WTC11 (cell line): ENCODE data around the gene IL18BP. TPM values are rescaled to one million over a fixed set of nuclear protein-coding genes. Genes with fewer than 3 reads are reported as not detected.

Experiments
- ATAC-seq: fragments of 200-7000 bp; cut with Tn5 transposase; 2 replicates; pipeline ENCODE4 v1.10.0; 2021; ENCODE audit warnings: mild to moderate bottlenecking, moderate library complexity
- CTCF ChIA-PET: fragments of 300-600 bp; sonication (Branson Sonifier 250); formaldehyde crosslinking; loops from one replicate; lab custom pipeline; 2021; ENCODE audit warnings: antibody characterized with exemption; lab: Charles Lee
- POLR2A ChIA-PET: fragments of 350-600 bp; sonication (Branson Sonifier 250); formaldehyde crosslinking; loops from one replicate; lab custom pipeline; 2021; ENCODE audit warnings: antibody characterized with exemption; lab: Charles Lee
- DNase-seq: peaks from one replicate; pipeline ENCODE4 v3.0.0; 2021; ENCODE audit warnings: low spot score
- H3K27ac Mint-ChIP-seq: 2 replicates; pipeline ENCODE4 v1.8.0; 2021; ENCODE audit warnings: mixed read lengths
- H3K27me3 Mint-ChIP-seq: 2 replicates; pipeline ENCODE4 v1.8.0; 2021; ENCODE audit warnings: low read depth, mild to moderate bottlenecking, moderate library complexity, mixed read lengths
- H3K36me3 Mint-ChIP-seq: 2 replicates; pipeline ENCODE4 v1.8.0; 2021; ENCODE audit warnings: mixed read lengths
- H3K4me1 Mint-ChIP-seq: 2 replicates; pipeline ENCODE4 v1.8.0; 2022; ENCODE audit warnings: mixed read lengths
- H3K4me3 Mint-ChIP-seq: 2 replicates; pipeline ENCODE4 v1.8.0; 2021; ENCODE audit warnings: mild to moderate bottlenecking, moderate library complexity, mixed read lengths
- H3K9me3 Mint-ChIP-seq: 2 replicates; pipeline ENCODE4 v1.8.0; 2021; ENCODE audit warnings: mixed read lengths
- ATF2 ChIP-seq: sonication (generic); formaldehyde crosslinking; IDR thresholded peaks from 2 replicates; pipeline ENCODE4 v1.8.1; 2022; ENCODE audit warnings: low read depth, missing genetic modification reagents, borderline replicate concordance
- CBFB ChIP-seq: sonication (generic); formaldehyde crosslinking; IDR thresholded peaks from 2 replicates; pipeline ENCODE4 v1.8.1; 2022; ENCODE audit warnings: mild to moderate bottlenecking, low read depth, missing genetic modification reagents
- CREB1 ChIP-seq: sonication (generic); formaldehyde crosslinking; IDR thresholded peaks from 2 replicates; pipeline ENCODE4 v1.8.0; 2023; ENCODE audit warnings: mild to moderate bottlenecking, missing genetic modification reagents
- E2F4 ChIP-seq: sonication (generic); formaldehyde crosslinking; IDR thresholded peaks from 2 replicates; pipeline ENCODE4 v1.8.1; 2022; ENCODE audit warnings: low read depth, mild to moderate bottlenecking, moderate library complexity, missing genetic modification reagents, borderline replicate concordance
- EMX1 ChIP-seq: fragments of 250-450 bp; sonication (Bioruptor Pico); IDR thresholded peaks from 2 replicates; pipeline ENCODE4 v1.8.0; 2021; ENCODE audit warnings: mild to moderate bottlenecking
- FOXP1 ChIP-seq: sonication (generic); formaldehyde crosslinking; IDR thresholded peaks from 2 replicates; pipeline ENCODE4 v1.8.0; 2022; ENCODE audit warnings: missing genetic modification reagents, mild to moderate bottlenecking, moderate library complexity, borderline replicate concordance
- HMGA2 ChIP-seq: fragments of 250-450 bp; sonication (Bioruptor Pico); IDR thresholded peaks from 2 replicates; pipeline ENCODE4 v1.4.0; 2021; ENCODE audit warnings: mild to moderate bottlenecking, moderate library complexity
- MAX ChIP-seq: sonication (generic); formaldehyde crosslinking; IDR thresholded peaks from 2 replicates; pipeline ENCODE4 v1.8.0; 2022; ENCODE audit warnings: mild to moderate bottlenecking, missing genetic modification reagents
- MYBL2 ChIP-seq: sonication (generic); formaldehyde crosslinking; IDR thresholded peaks from 2 replicates; pipeline ENCODE4 v1.8.1; 2023; ENCODE audit warnings: mild to moderate bottlenecking, moderate library complexity, missing genetic modification reagents
- NR1H2 ChIP-seq: sonication (generic); formaldehyde crosslinking; IDR thresholded peaks from 2 replicates; pipeline ENCODE4 v1.9.0; 2021; ENCODE audit warnings: mild to moderate bottlenecking, moderate library complexity, missing genetic modification reagents
- NR2C2 ChIP-seq: sonication (generic); formaldehyde crosslinking; IDR thresholded peaks from 2 replicates; pipeline ENCODE4 v1.8.0; 2022; ENCODE audit warnings: mild to moderate bottlenecking, missing genetic modification reagents
- PREB ChIP-seq: sonication (generic); formaldehyde crosslinking; IDR thresholded peaks from 2 replicates; pipeline ENCODE4 v1.8.1; 2022; ENCODE audit warnings: mild to moderate bottlenecking, missing genetic modification reagents, moderate library complexity, borderline replicate concordance
- TCF7 ChIP-seq: sonication (generic); formaldehyde crosslinking; IDR thresholded peaks from 2 replicates; pipeline ENCODE4 v1.8.0; 2022; ENCODE audit warnings: mild to moderate bottlenecking, low read depth, missing genetic modification reagents, moderate library complexity
- TEAD1 ChIP-seq: sonication (generic); formaldehyde crosslinking; IDR thresholded peaks from 2 replicates; pipeline ENCODE4 v1.8.0; 2022; ENCODE audit warnings: mild to moderate bottlenecking, missing genetic modification reagents
- ZNF121 ChIP-seq: sonication (generic); formaldehyde crosslinking; IDR thresholded peaks from 2 replicates; pipeline ENCODE4 v1.8.0; 2023; ENCODE audit warnings: missing genetic modification reagents
- ZNF138 ChIP-seq: sonication (generic); formaldehyde crosslinking; conservative IDR thresholded peaks from 2 replicates; pipeline ENCODE4 v1.8.1; 2022; ENCODE audit warnings: mild to moderate bottlenecking, moderate library complexity, missing genetic modification reagents
- ZNF423 ChIP-seq: fragments of 250-450 bp; sonication (Bioruptor Pico); IDR thresholded peaks from 2 replicates; pipeline ENCODE4 v2.1.2; 2022; ENCODE audit warnings: mild to moderate bottlenecking, moderate library complexity
- ZNF425 ChIP-seq: fragments of 250-450 bp; sonication (Bioruptor Pico); conservative IDR thresholded peaks from 2 replicates; pipeline ENCODE4 v1.9.0; 2021; ENCODE audit warnings: mild to moderate bottlenecking
- ZNF532 ChIP-seq: fragments of 250-450 bp; sonication (Bioruptor Pico); IDR thresholded peaks from 2 replicates; pipeline ENCODE4 v1.9.0; 2021; ENCODE audit warnings: mild to moderate bottlenecking, borderline replicate concordance
- ZSCAN18 ChIP-seq: fragments of 250-450 bp; sonication (Bioruptor Pico); IDR thresholded peaks from 2 replicates; pipeline ENCODE4 v2.1.2; 2022; ENCODE audit warnings: mild to moderate bottlenecking, moderate library complexity
- total RNA-seq: library from RNA; stranded (reverse); gene quantifications from 3 replicates; pipeline ENCODE4 v1.2.3, GENCODE V29; 2021

The IL18BP gene
- total RNA-seq, 1 experiment from 2014 or later = 17.3 TPM

GRCh38 chr11:71963468-71963867 lies 35.2 kb upstream of the IL18BP start:
- TF ChIP-seq CREB1 = no peak
- no peak for TF ChIP-seq E2F4 (CRISPR knock-in tag)
- no peak for TF ChIP-seq EMX1 (CRISPR knock-in tag)
- TF ChIP-seq HMGA2 (CRISPR knock-in tag) = no peak
- no peak for TF ChIP-seq MAX
- TF ChIP-seq ZNF425 (CRISPR knock-in tag) = no peak
- no peak for TF ChIP-seq FOXP1 (CRISPR knock-in tag)
- TF ChIP-seq ZNF138 (CRISPR knock-in tag) = no peak
- no peak for TF ChIP-seq TEAD1 (CRISPR knock-in tag)
- no peak for TF ChIP-seq PREB
- no peak for TF ChIP-seq NR2C2 (CRISPR knock-in tag)
- no peak for TF ChIP-seq ZNF532 (CRISPR knock-in tag)
- TF ChIP-seq ZNF121 = no peak
- DNase-seq (no peak), ATAC-seq (no peak)
- Mint-ChIP-seq H3K4me1 (no peaks in the 10 kb centered on the region), H3K27me3 (no peaks in the 10 kb centered on the region), H3K27ac (no peak overlapping the region), H3K9me3 (no peaks in the 10 kb centered on the region), H3K36me3 (peaks cover 33% of the 10 kb centered on the region), H3K4me3 (no peak overlapping the region)
- ChIA-PET CTCF (no interaction called here), POLR2A (no interaction called here)

- H3K9me3 Mint-ChIP-seq = no peaks in the 10 kb centered on the region
- H3K4me3 Mint-ChIP-seq = no peak overlapping the region
- DNase-seq (no peak), ATAC-seq (no peak)
- H3K4me1 Mint-ChIP-seq = no peaks in the 10 kb centered on the region
- peaks cover 35% of the 10 kb centered on the region for H3K36me3 Mint-ChIP-seq
- POLR2A ChIA-PET = no interaction called here
- H3K27me3 Mint-ChIP-seq = no peaks in the 10 kb centered on the region
- H3K27ac Mint-ChIP-seq = no peak overlapping the region
- CTCF ChIA-PET = interaction anchor here (1.0 to 1.2 kb wide), 2 partner anchors 12 to 61 kb away, joined by 3 read pairs; no protein-coding TSS in a partner anchor
- TF ChIP-seq PREB (no peak), ZSCAN18 (CRISPR knock-in tag) (no peak), ZNF423 (no peak), NR1H2 (CRISPR knock-in tag) (no peak), MYBL2 (CRISPR knock-in tag) (no peak), CBFB (CRISPR knock-in tag) (no peak), TCF7 (CRISPR knock-in tag) (no peak), ATF2 (CRISPR knock-in tag) (no peak)
Observed at GRCh38 chr11:71964641-71965040, 34.1 kb upstream of the IL18BP start.
